ENCODE results near the gene BST1. TPM values are rescaled to one million over a fixed set of nuclear protein-coding genes. Genes with fewer than 3 reads are reported as not detected.
A peak's percentile ranks its signal among the peaks of the same experiment; 100 is the strongest.

BST1 gene
- total RNA-seq, 1 donor = 31.8 TPM

GRCh38 chr4:15691346-15692135 lies 11.3 kb upstream of the BST1 start:
- H3K4me2 ChIP-seq (ENCODE audit: insufficient read depth, low read length) = peak overlapping the region; percentile 30
- no peaks in the 10 kb centered on the region for H3K79me2 ChIP-seq (ENCODE audit: insufficient read depth, low read length)
- H3K4me3 ChIP-seq (ENCODE audit: insufficient read depth, low read length) = no peak overlapping the region
- no peak overlapping the region for H2AFZ ChIP-seq (ENCODE audit: low read length)
- DNase-seq (ENCODE audit: insufficient read length, low spot score, missing footprints) = peak; percentile 74
- TF ChIP-seq CTCF (IDR thresholded peaks at IDR 0.05; ENCODE audit: extremely low read depth, low read depth, low read length) = no peak
- H3K27ac ChIP-seq (ENCODE audit: low read depth, low read length) = peak overlapping the region; percentile 98
- H3K27me3 ChIP-seq (ENCODE audit: insufficient read depth, low read length) = no peaks in the 10 kb centered on the region
- H4K20me1 ChIP-seq (ENCODE audit: insufficient read depth, low read length) = no peaks in the 10 kb centered on the region
- H3K4me1 ChIP-seq (ENCODE audit: insufficient read depth, low read length) = peaks cover 63% of the 10 kb centered on the region
- no peaks in the 10 kb centered on the region for H3K9me3 ChIP-seq (ENCODE audit: low read depth, low read length)
- peaks cover 22% of the 10 kb centered on the region for H3K36me3 ChIP-seq (ENCODE audit: insufficient read depth, low read length)

GRCh38 chr4:15692602-15693001 lies 10.3 kb upstream of the BST1 start:
- DNase-seq (ENCODE audit: insufficient read length, low spot score, missing footprints) = no peak
- Histone ChIP-seq H4K20me1 (ENCODE audit: insufficient read depth, low read length) (no peaks in the 10 kb centered on the region), H3K9me3 (ENCODE audit: low read depth, low read length) (no peaks in the 10 kb centered on the region), H3K79me2 (ENCODE audit: insufficient read depth, low read length) (no peaks in the 10 kb centered on the region), H3K4me2 (ENCODE audit: insufficient read depth, low read length) (no peak overlapping the region), H3K36me3 (ENCODE audit: insufficient read depth, low read length) (peaks cover 11% of the 10 kb centered on the region), H3K4me3 (ENCODE audit: insufficient read depth, low read length) (no peak overlapping the region), H3K4me1 (ENCODE audit: insufficient read depth, low read length) (peaks cover 58% of the 10 kb centered on the region), H3K27ac (ENCODE audit: low read depth, low read length) (peak overlapping the region; percentile 98), H2AFZ (ENCODE audit: low read length) (no peak overlapping the region), H3K27me3 (ENCODE audit: insufficient read depth, low read length) (no peaks in the 10 kb centered on the region)
- no peak for TF ChIP-seq CTCF (IDR thresholded peaks at IDR 0.05; ENCODE audit: extremely low read depth, low read depth, low read length)

GRCh38 chr4:15694431-15694830 lies 8.4 kb upstream of the BST1 start:
- Histone ChIP-seq H3K27ac (ENCODE audit: low read depth, low read length) (peak overlapping the region; percentile 87), H3K36me3 (ENCODE audit: insufficient read depth, low read length) (peaks cover under 1% of the 10 kb centered on the region), H3K4me3 (ENCODE audit: insufficient read depth, low read length) (no peak overlapping the region), H4K20me1 (ENCODE audit: insufficient read depth, low read length) (no peaks in the 10 kb centered on the region), H3K79me2 (ENCODE audit: insufficient read depth, low read length) (no peaks in the 10 kb centered on the region), H2AFZ (ENCODE audit: low read length) (no peak overlapping the region), H3K4me1 (ENCODE audit: insufficient read depth, low read length) (peaks cover 52% of the 10 kb centered on the region), H3K9me3 (ENCODE audit: low read depth, low read length) (no peaks in the 10 kb centered on the region), H3K4me2 (ENCODE audit: insufficient read depth, low read length) (no peak overlapping the region), H3K27me3 (ENCODE audit: insufficient read depth, low read length) (no peaks in the 10 kb centered on the region)
- DNase-seq (ENCODE audit: insufficient read length, low spot score, missing footprints) = no peak
- TF ChIP-seq CTCF (IDR thresholded peaks at IDR 0.05; ENCODE audit: extremely low read depth, low read depth, low read length) = no peak

GRCh38 chr4:15695240-15695699 lies 7.6 kb upstream of the BST1 start:
- Histone ChIP-seq H3K4me2 (ENCODE audit: insufficient read depth, low read length) (peak overlapping the region; percentile 55), H3K79me2 (ENCODE audit: insufficient read depth, low read length) (no peaks in the 10 kb centered on the region), H3K27ac (ENCODE audit: low read depth, low read length) (peak overlapping the region; percentile 87), H3K4me1 (ENCODE audit: insufficient read depth, low read length) (peaks cover 43% of the 10 kb centered on the region), H4K20me1 (ENCODE audit: insufficient read depth, low read length) (no peaks in the 10 kb centered on the region), H3K27me3 (ENCODE audit: insufficient read depth, low read length) (no peaks in the 10 kb centered on the region), H2AFZ (ENCODE audit: low read length) (peak overlapping the region; percentile 12), H3K4me3 (ENCODE audit: insufficient read depth, low read length) (peak overlapping the region; percentile 10), H3K9me3 (ENCODE audit: low read depth, low read length) (no peaks in the 10 kb centered on the region), H3K36me3 (ENCODE audit: insufficient read depth, low read length) (no peaks in the 10 kb centered on the region)
- TF ChIP-seq CTCF (IDR thresholded peaks at IDR 0.05; ENCODE audit: extremely low read depth, low read depth, low read length) = no peak
- peak; percentile 86 for DNase-seq (ENCODE audit: insufficient read length, low spot score, missing footprints)

Measured in osteoblast (primary cell).